Activated naive CD8-positive, alpha-beta T cell treated with anti-CD3 and anti-CD28 coated beads, Interleukin-2, amount 10 ng/mL, durations not matched to agents 7 days and 5 days (primary cell): ENCODE measurements around the gene OPN3. TPM values are rescaled to one million over a fixed set of nuclear protein-coding genes. Genes with fewer than 3 reads are reported as not detected.

ENCODE experiments used
- ATAC-seq: fragments of 150-1000 bp; cut with Tn5 transposase; one replicate; pipeline ENCODE4 v1.10.0; 2021; ENCODE audit warnings: low read depth, moderate library complexity
- POLR2A ChIA-PET: fragments of 350-600 bp; sonication (Branson Sonifier 250); formaldehyde crosslinking; loops from one replicate; lab custom pipeline; 2021; ENCODE audit warnings: antibody characterized with exemption; lab: Charles Lee
- DNase-seq: peaks from one replicate; pipeline ENCODE4 v3.0.0; 2021
- H3K27ac Mint-ChIP-seq: one replicate; pipeline ENCODE4 v1.8.0; 2022; ENCODE audit warnings: mild to moderate bottlenecking, mixed read lengths
- H3K27me3 Mint-ChIP-seq: one replicate; pipeline ENCODE4 v1.8.0; 2022; ENCODE audit warnings: mild to moderate bottlenecking, moderate library complexity, mixed read lengths
- H3K36me3 Mint-ChIP-seq: one replicate; pipeline ENCODE4 v1.8.0; 2021; ENCODE audit warnings: mild to moderate bottlenecking, mixed read lengths
- H3K4me1 Mint-ChIP-seq: one replicate; pipeline ENCODE4 v1.8.0; 2021; ENCODE audit warnings: mixed read lengths
- H3K4me3 Mint-ChIP-seq: one replicate; pipeline ENCODE4 v1.8.0; 2022; ENCODE audit warnings: mild to moderate bottlenecking, moderate library complexity, mixed read lengths
- H3K9me3 Mint-ChIP-seq: one replicate; pipeline ENCODE4 v1.8.0; 2021; ENCODE audit warnings: mixed read lengths
- total RNA-seq, 2 experiments: library from RNA; stranded (reverse); gene quantifications; one replicate each; pipeline ENCODE4 v1.2.3, GENCODE V29; 2021

OPN3 gene
- total RNA-seq, 2 experiments from 2014 or later = 12.1 to 12.8 TPM

DNA sequence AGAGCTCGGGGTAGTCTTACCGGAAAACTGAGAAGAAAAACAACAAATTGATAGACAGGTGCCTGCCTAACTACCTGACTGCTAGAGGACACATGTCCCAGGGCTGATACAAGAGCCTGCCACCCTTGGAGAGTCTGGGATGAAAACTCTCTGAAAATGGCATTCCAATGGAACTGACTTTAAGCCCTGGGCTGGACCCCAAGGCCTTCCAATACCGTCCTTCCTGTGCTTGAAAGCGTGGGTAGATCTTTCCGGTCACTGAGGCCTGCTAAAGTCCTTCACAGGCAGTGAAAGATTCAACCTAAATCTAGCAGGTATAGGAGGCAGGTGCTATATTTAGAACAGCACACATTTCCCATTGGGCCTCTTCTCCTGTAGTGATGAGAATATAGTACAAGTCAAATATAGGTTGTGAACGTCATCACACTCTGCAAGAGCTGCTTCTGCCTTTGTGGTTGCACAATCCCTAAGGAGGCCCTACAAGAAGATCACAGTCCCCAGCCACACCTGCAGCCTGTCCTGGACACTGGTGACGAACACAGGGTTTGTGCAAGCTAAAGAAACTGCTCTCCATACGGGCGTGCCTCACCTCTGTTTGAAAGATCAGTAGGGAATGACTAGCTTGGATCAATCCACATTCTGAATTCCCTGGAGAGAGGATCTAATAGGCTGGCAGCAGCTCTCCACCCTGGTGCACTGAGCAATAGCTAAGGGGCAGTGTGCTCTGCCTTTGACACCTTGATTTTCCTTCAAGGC is 876 bp upstream of the OPN3 start:
- DNase-seq (no peak), ATAC-seq (no peak)
- H3K4me3 Mint-ChIP-seq = peak overlapping the region; percentile 74
- POLR2A ChIA-PET = interaction anchor here (0.8 to 2.5 kb wide), 10 partner anchors 13 to 209 kb away, joined by 3 to 21 read pairs (median 4); partner anchors contain the start of genes EXO1 and FH
- H3K4me1 Mint-ChIP-seq = peaks cover 29% of the 10 kb centered on the region
- H3K36me3 Mint-ChIP-seq = peaks cover 7% of the 10 kb centered on the region
- H3K9me3 Mint-ChIP-seq = peaks cover 5% of the 10 kb centered on the region
- peak overlapping the region; percentile 84 for H3K27ac Mint-ChIP-seq
- no peaks in the 10 kb centered on the region for H3K27me3 Mint-ChIP-seq

GRCh38 chr1:241639623-241640148 is 483 bp downstream of the OPN3 start:
- peak overlapping the region; percentile 95 for H3K4me3 Mint-ChIP-seq
- peaks cover 5% of the 10 kb centered on the region for H3K9me3 Mint-ChIP-seq
- peak overlapping the region; percentile 93 for H3K27ac Mint-ChIP-seq
- POLR2A ChIA-PET = interaction anchor here (0.9 to 2.5 kb wide), 7 partner anchors 12 to 210 kb away, joined by 3 to 21 read pairs (median 4); partner anchors contain the start of gene FH
- H3K4me1 Mint-ChIP-seq = peaks cover 29% of the 10 kb centered on the region
- H3K36me3 Mint-ChIP-seq = peaks cover 17% of the 10 kb centered on the region
- DNase-seq = no peak
- ATAC-seq = peak; percentile 24
- H3K27me3 Mint-ChIP-seq = no peaks in the 10 kb centered on the region

DNA sequence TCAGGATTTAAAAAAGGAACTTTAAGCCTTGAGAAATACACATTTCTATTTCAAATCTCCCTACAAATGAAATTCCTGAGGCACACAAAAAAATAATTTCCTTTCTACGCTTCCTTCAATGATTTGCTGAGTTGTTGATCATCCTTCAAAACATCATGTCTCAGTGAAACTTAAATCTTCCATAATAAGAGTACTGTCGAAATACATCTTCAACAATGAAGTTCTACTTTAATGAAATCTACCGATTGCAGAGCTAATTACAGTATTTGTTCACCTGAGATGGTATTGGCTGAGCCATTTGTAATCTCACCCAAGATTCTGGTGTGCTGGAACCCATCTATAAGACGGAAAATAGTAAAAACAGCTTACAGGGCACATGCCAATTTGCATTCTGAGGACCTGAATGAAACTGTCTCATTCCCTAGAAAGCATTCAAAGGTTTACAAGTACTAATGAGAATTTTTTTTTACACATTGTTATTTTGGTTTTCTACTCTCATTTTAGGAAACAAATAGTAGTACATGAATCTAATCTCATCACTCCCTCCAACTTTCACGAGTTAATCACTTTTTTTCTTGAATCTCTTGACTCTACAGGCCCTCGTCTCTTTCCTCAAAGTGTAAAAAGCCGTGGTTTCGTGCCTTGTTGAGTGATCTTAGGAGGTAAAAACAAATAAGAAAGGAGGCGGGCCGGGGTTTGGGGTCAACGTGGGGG is 1.1 kb downstream of the OPN3 start:
- peak overlapping the region; percentile 95 for H3K4me3 Mint-ChIP-seq
- peaks cover 22% of the 10 kb centered on the region for H3K36me3 Mint-ChIP-seq

GRCh38 chr1:241638099-241638682 is 2.0 kb downstream of the OPN3 start:
- H3K4me1 Mint-ChIP-seq = peaks cover 27% of the 10 kb centered on the region
- no peaks in the 10 kb centered on the region for H3K27me3 Mint-ChIP-seq
- peaks cover 24% of the 10 kb centered on the region for H3K36me3 Mint-ChIP-seq
- H3K9me3 Mint-ChIP-seq = peaks cover 5% of the 10 kb centered on the region
- no peak for DNase-seq
- no peak for ATAC-seq
- POLR2A ChIA-PET = no interaction called here
- peak overlapping the region; percentile 95 for H3K4me3 Mint-ChIP-seq
- H3K27ac Mint-ChIP-seq = peak overlapping the region; percentile 81

More for the DNA sequence above, 1.1 kb downstream of the OPN3 start:
- H3K9me3 Mint-ChIP-seq = peaks cover 5% of the 10 kb centered on the region
- H3K4me1 Mint-ChIP-seq = peaks cover 29% of the 10 kb centered on the region
- H3K27ac Mint-ChIP-seq = peak overlapping the region; percentile 93
- POLR2A ChIA-PET = no interaction called here
- ATAC-seq = no peak
- DNase-seq = no peak
- H3K27me3 Mint-ChIP-seq = no peaks in the 10 kb centered on the region

DNA sequence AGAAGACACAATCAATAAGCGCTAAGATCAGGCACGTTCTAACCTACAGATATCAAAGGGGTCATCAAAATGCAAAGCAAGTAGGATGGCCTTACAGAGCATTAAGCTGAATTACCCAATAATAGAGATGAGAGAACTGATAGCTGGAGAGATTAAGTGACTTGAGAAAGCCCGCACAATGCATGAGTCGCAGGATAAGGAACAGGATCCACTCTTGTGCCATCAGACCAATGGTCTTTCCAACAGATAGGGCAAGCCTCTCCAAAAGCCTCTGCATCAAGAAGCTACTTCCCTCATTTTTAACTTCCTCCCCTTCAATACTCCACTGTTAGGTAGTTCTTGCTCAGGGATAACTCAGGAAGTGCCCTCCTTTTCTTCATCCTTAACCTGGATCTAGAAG is 2.6 kb downstream of the OPN3 start:
- Mint-ChIP-seq H3K9me3 (peaks cover 5% of the 10 kb centered on the region), H3K4me3 (peak overlapping the region; percentile 95), H3K36me3 (peaks cover 24% of the 10 kb centered on the region), H3K27me3 (no peaks in the 10 kb centered on the region), H3K27ac (no peak overlapping the region), H3K4me1 (peaks cover 27% of the 10 kb centered on the region)
- ATAC-seq (no peak), DNase-seq (no peak)
- POLR2A ChIA-PET = no interaction called here

DNA sequence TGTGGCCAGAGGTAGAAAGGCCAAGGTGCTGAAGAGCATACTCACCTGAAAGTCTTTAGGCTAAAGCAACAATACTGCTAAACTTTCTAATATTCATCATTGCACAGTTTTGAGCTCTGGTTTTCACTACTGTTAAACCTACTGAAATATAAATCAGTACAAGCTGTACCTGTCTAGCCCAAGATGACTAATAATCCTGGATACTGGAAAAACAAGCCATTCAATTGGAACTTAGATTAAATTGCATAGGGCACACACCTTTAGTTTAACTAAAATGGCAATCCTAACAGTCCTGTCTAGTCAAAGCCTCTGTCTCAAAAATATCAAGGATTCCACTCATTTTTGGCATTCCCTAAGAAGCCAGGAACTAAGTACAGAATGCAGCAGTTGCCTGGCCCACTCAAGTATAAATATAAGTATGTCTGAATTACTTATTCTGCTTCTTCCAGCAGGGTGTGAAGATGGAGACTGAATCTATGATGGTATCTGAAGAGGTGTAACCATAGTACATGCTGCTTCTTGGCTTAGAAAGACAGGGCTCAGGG is 3.1 kb downstream of the OPN3 start:
- POLR2A ChIA-PET = interaction anchor here (0.7 kb wide), 1 partner anchor 26 kb away, joined by 4 read pairs; no protein-coding TSS in a partner anchor
- no peak overlapping the region for H3K27ac Mint-ChIP-seq
- no peak for DNase-seq
- peak overlapping the region; percentile 95 for H3K4me3 Mint-ChIP-seq
- peaks cover 30% of the 10 kb centered on the region for H3K4me1 Mint-ChIP-seq
- H3K9me3 Mint-ChIP-seq = no peaks in the 10 kb centered on the region
- peaks cover 27% of the 10 kb centered on the region for H3K36me3 Mint-ChIP-seq
- no peaks in the 10 kb centered on the region for H3K27me3 Mint-ChIP-seq
- ATAC-seq = no peak

DNA sequence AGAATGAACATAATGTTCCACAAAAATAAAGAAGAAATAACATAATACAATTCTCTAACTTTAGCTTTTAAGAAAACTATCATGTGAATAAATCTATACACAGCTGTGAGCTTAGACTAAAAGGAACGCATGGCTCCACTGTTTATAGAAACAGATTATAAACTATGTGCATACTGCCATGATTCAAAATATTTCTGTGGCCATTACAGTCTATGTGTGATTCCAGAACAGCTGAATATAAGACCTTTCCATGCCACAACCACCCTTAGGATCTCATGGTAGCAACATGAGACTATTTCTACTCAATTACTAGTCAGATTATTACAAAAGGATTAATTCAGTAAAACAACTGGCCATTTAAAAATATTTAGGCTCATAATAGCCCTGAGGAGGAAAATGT is 3.9 kb downstream of the OPN3 start:
- DNase-seq (no peak), ATAC-seq (no peak)
- Mint-ChIP-seq H3K36me3 (peaks cover 33% of the 10 kb centered on the region), H3K27ac (no peak overlapping the region), H3K9me3 (no peaks in the 10 kb centered on the region), H3K4me1 (peaks cover 36% of the 10 kb centered on the region), H3K27me3 (no peaks in the 10 kb centered on the region), H3K4me3 (no peak overlapping the region)
- POLR2A ChIA-PET = no interaction called here

DNA sequence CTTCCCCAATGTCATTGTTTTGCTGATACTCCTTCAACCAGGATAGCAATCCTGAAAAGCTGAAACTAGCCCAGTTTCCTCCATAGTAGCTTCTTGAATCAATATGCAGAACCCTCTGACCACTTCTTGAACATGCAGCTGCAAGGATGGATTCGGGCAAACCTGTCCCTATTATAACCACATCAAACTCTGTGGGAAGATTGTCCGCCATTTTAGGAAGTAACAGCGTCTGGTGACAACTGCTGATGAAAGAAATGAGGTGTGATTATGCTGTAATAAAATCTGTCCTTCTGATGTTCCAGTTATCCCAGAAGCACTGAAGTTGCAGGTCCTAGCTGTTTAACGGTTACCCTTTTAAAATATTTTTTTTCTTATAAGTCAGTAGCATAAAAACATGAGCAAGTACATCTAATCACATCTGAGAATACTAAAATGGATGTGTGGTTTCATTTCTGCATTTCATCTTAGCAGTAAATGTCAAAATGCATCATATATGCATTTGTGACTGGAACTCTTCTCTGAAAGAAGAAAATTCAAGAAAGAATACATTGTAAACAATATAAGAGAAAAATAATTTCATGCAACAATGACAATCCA is 4.5 kb downstream of the OPN3 start:
- no peaks in the 10 kb centered on the region for H3K27me3 Mint-ChIP-seq
- DNase-seq (no peak), ATAC-seq (no peak)
- peaks cover 33% of the 10 kb centered on the region for H3K36me3 Mint-ChIP-seq
- POLR2A ChIA-PET = no interaction called here
- H3K4me1 Mint-ChIP-seq = peaks cover 34% of the 10 kb centered on the region
- H3K9me3 Mint-ChIP-seq = no peaks in the 10 kb centered on the region
- no peak overlapping the region for H3K27ac Mint-ChIP-seq
- H3K4me3 Mint-ChIP-seq = no peak overlapping the region

GRCh38 chr1:241632987-241633386 is 7.2 kb downstream of the OPN3 start:
- H3K27ac Mint-ChIP-seq = no peak overlapping the region
- H3K4me1 Mint-ChIP-seq = peaks cover 28% of the 10 kb centered on the region
- H3K4me3 Mint-ChIP-seq = no peak overlapping the region
- H3K27me3 Mint-ChIP-seq = no peaks in the 10 kb centered on the region
- ATAC-seq (no peak), DNase-seq (no peak)
- peaks cover 33% of the 10 kb centered on the region for H3K36me3 Mint-ChIP-seq
- POLR2A ChIA-PET = no interaction called here
- H3K9me3 Mint-ChIP-seq = no peaks in the 10 kb centered on the region

DNA sequence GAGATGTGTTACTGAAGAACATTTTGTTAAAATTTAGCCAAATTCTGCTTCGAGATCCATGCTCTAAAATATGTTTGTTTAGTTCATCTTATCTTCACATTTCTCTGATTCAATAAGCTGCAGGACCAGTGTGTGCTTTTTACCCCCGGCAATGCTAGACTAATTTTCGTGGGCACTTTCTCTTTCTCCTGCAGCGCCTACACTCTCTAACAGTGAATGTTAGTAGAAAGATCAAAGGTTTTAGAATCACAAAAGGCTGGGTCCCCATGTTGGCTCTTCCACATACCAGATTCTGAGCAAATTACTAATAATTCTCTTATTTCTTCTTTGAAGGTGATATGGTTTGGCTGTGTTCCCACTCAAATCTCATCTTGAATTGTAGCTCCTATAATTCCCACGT is 8.5 kb downstream of the OPN3 start:
- Mint-ChIP-seq H3K27ac (peak overlapping the region; percentile 25), H3K9me3 (no peaks in the 10 kb centered on the region), H3K4me3 (peak overlapping the region; percentile 32), H3K27me3 (no peaks in the 10 kb centered on the region), H3K4me1 (peaks cover 23% of the 10 kb centered on the region), H3K36me3 (peaks cover 27% of the 10 kb centered on the region)
- POLR2A ChIA-PET = no interaction called here
- DNase-seq = no peak
- ATAC-seq = no peak

GRCh38 chr1:241630899-241631298 is 9.3 kb downstream of the OPN3 start:
- ATAC-seq (no peak), DNase-seq (no peak)
- Mint-ChIP-seq H3K27ac (no peak overlapping the region), H3K4me3 (no peak overlapping the region), H3K9me3 (no peaks in the 10 kb centered on the region), H3K36me3 (peaks cover 26% of the 10 kb centered on the region), H3K4me1 (peaks cover 20% of the 10 kb centered on the region), H3K27me3 (no peaks in the 10 kb centered on the region)
- POLR2A ChIA-PET = no interaction called here

- no peaks in the 10 kb centered on the region for H3K9me3 Mint-ChIP-seq
- peaks cover 23% of the 10 kb centered on the region for H3K36me3 Mint-ChIP-seq
- ATAC-seq (no peak), DNase-seq (no peak)
- H3K27me3 Mint-ChIP-seq = no peaks in the 10 kb centered on the region
- no peak overlapping the region for H3K4me3 Mint-ChIP-seq
- POLR2A ChIA-PET = no interaction called here
- H3K27ac Mint-ChIP-seq = no peak overlapping the region
- peaks cover 20% of the 10 kb centered on the region for H3K4me1 Mint-ChIP-seq
Observed at GRCh38 chr1:241630476-241630875, 9.7 kb downstream of the OPN3 start.

GRCh38 chr1:241630005-241630404 is 10.2 kb downstream of the OPN3 start:
- no peaks in the 10 kb centered on the region for H3K9me3 Mint-ChIP-seq
- peaks cover 20% of the 10 kb centered on the region for H3K4me1 Mint-ChIP-seq
- no peak for DNase-seq
- H3K27me3 Mint-ChIP-seq = no peaks in the 10 kb centered on the region
- no peak overlapping the region for H3K27ac Mint-ChIP-seq
- ATAC-seq = no peak
- H3K4me3 Mint-ChIP-seq = no peak overlapping the region
- H3K36me3 Mint-ChIP-seq = peaks cover 18% of the 10 kb centered on the region
- POLR2A ChIA-PET = no interaction called here
